ENCODE data around the gene PORCN.
"Not testable (repeated sequence)": the region's sequence is repeated elsewhere in the genome, so short reads cannot be mapped to it uniquely, and the experiment has no call there.

PORCN gene

GRCh38 chrX:48540028-48540375 lies 31.2 kb downstream of the PORCN start:
- no peak for DNase-seq (ENCODE audit: low read depth, low spot score)

GRCh38 chrX:48540480-48540879 lies 31.7 kb downstream of the PORCN start:
- DNase-seq (ENCODE audit: low read depth, low spot score): no peak

- DNase-seq (ENCODE audit: low read depth, low spot score): no peak
Measured at GRCh38 chrX:48541140-48541814, 32.5 kb downstream of the PORCN start.

- no peak for DNase-seq (ENCODE audit: low read depth, low spot score)
Measured at GRCh38 chrX:48548871-48549270, 40.1 kb downstream of the PORCN start.

- DNase-seq (ENCODE audit: low read depth, low spot score): not testable (repeated sequence)
Measured at GRCh38 chrX:48555731-48556325, 47.0 kb downstream of the PORCN start.

- no peak for DNase-seq (ENCODE audit: low read depth, low spot score)
Measured at GRCh38 chrX:48558271-48558670, 49.5 kb downstream of the PORCN start.

GRCh38 chrX:48559636-48560035 lies 50.8 kb downstream of the PORCN start:
- DNase-seq (ENCODE audit: low read depth, low spot score): no peak

- DNase-seq (ENCODE audit: low read depth, low spot score): no peak
Measured at GRCh38 chrX:48560056-48560455, 51.3 kb downstream of the PORCN start.

- no peak for DNase-seq (ENCODE audit: low read depth, low spot score)
Measured at GRCh38 chrX:48560681-48561080, 51.9 kb downstream of the PORCN start.

GRCh38 chrX:48569958-48570357 lies 61.2 kb downstream of the PORCN start:
- DNase-seq (ENCODE audit: low read depth, low spot score): no peak

Data from iPS DF 19.7 (cell line).